ENCODE measurements around the gene SLC25A38. TPM values are rescaled to one million over a fixed set of nuclear protein-coding genes. Genes with fewer than 3 reads are reported as not detected.
"Not testable (repeated sequence)": the region's sequence is repeated elsewhere in the genome, so short reads cannot be mapped to it uniquely, and the experiment has no call there.

The SLC25A38 gene
- total RNA-seq, 1 experiment from 2014 or later, result 54.6 TPM

GRCh38 chr3:39414421-39414907 lies 31.3 kb downstream of the SLC25A38 start:
- Histone ChIP-seq H3K36me3 (ENCODE audit: insufficient read depth, low read length) (peaks cover 40% of the 10 kb centered on the region; the same call in 1 of the 2 replicates), H2AFZ (ENCODE audit: low read length) (no peak overlapping the region), H3K9ac (ENCODE audit: low read length) (no peak overlapping the region), H3K9me2 (replicated peaks; ENCODE audit: insufficient read depth, low read length) (no peaks in the 10 kb centered on the region), H3K4me2 (ENCODE audit: low read depth, low read length, poor library complexity, severe bottlenecking) (no peak overlapping the region), H3K4me1 (ENCODE audit: low read length) (peaks cover 20% of the 10 kb centered on the region), H4K20me1 (ENCODE audit: insufficient read depth, low read depth, low read length) (peaks cover 11% of the 10 kb centered on the region; the same call in 1 of the 2 replicates), H3K9me3 (ENCODE audit: low read length) (no peaks in the 10 kb centered on the region), H3K79me2 (ENCODE audit: low read length) (no peaks in the 10 kb centered on the region), H3K27ac (ENCODE audit: low read length) (no peak overlapping the region), H3K27me3 (ENCODE audit: low read length) (no peaks in the 10 kb centered on the region), H3K4me3 (ENCODE audit: low read length) (no peak overlapping the region)
- DNase-seq, result peak; percentile 67

GRCh38 chr3:39415302-39415701 lies 32.1 kb downstream of the SLC25A38 start:
- peaks cover 20% of the 10 kb centered on the region for H3K4me1 ChIP-seq (ENCODE audit: low read length)
- not testable (repeated sequence) for H3K9me2 ChIP-seq (replicated peaks; ENCODE audit: insufficient read depth, low read length); H3K4me2 ChIP-seq (ENCODE audit: low read depth, low read length, poor library complexity, severe bottlenecking); H3K9ac ChIP-seq (ENCODE audit: low read length); H3K9me3 ChIP-seq (ENCODE audit: low read length); H3K4me3 ChIP-seq (ENCODE audit: low read length); H3K27me3 ChIP-seq (ENCODE audit: low read length); H3K79me2 ChIP-seq (ENCODE audit: low read length); H3K27ac ChIP-seq (ENCODE audit: low read length); H4K20me1 ChIP-seq (ENCODE audit: insufficient read depth, low read depth, low read length); H2AFZ ChIP-seq (ENCODE audit: low read length); DNase-seq
- peaks cover 32% of the 10 kb centered on the region; the same call in 1 of the 2 replicates for H3K36me3 ChIP-seq (ENCODE audit: insufficient read depth, low read length)

DNA sequence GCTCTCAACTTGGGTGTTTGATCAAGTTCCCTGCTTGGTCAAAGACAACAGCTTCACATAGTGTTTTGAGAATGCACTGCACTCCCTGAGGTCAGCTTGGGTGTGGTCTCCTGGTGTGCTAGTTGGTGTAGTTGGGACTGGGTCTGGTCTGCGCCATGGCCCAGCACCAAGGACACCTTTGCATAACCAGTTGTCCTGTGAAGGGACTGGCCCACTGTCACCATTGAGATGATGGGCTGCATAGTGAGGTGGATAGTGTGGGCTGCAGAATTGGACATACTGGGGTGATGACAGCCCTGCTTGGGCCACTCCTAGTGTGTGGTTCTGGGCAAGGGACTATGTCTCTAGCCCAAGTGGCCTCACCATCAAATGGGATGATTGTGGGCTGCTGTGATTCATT lies 32.8 kb downstream of the SLC25A38 start:
- no peak overlapping the region for H3K4me3 ChIP-seq (ENCODE audit: low read length)
- H4K20me1 ChIP-seq (ENCODE audit: insufficient read depth, low read depth, low read length), result peaks cover 6% of the 10 kb centered on the region; the same call in 1 of the 2 replicates
- H3K9me2 ChIP-seq (replicated peaks; ENCODE audit: insufficient read depth, low read length), result no peaks in the 10 kb centered on the region
- peaks cover 20% of the 10 kb centered on the region for H3K4me1 ChIP-seq (ENCODE audit: low read length)
- no peaks in the 10 kb centered on the region for H3K79me2 ChIP-seq (ENCODE audit: low read length)
- peaks cover 28% of the 10 kb centered on the region; the same call in 1 of the 2 replicates for H3K36me3 ChIP-seq (ENCODE audit: insufficient read depth, low read length)
- H3K9ac ChIP-seq (ENCODE audit: low read length), result no peak overlapping the region
- no peaks in the 10 kb centered on the region for H3K9me3 ChIP-seq (ENCODE audit: low read length)
- no peak for DNase-seq
- no peak overlapping the region for H3K4me2 ChIP-seq (ENCODE audit: low read depth, low read length, poor library complexity, severe bottlenecking)
- H3K27ac ChIP-seq (ENCODE audit: low read length), result no peak overlapping the region
- H3K27me3 ChIP-seq (ENCODE audit: low read length), result no peaks in the 10 kb centered on the region
- no peak overlapping the region for H2AFZ ChIP-seq (ENCODE audit: low read length)

DNA sequence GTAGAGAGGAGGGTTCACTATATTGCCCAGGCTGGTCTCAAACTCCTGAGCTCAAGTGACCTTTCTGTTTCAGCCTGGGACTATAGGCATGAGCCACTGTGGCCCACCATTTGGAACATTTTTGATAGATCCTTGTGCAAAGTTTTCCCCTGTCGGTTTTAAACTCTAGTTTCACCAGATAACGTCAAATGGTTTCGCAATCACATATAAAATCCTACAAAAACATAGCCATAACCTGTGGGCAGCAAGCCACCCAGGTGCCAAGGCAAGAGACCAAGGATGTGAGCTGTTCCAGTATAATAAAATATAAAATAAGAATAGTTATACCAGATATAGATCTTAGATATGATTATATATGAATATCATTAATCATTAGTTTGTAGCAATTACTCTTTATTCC lies 33.8 kb downstream of the SLC25A38 start:
- H3K79me2 ChIP-seq (ENCODE audit: low read length); H2AFZ ChIP-seq (ENCODE audit: low read length); H3K4me2 ChIP-seq (ENCODE audit: low read depth, low read length, poor library complexity, severe bottlenecking); H3K9me3 ChIP-seq (ENCODE audit: low read length); H3K4me3 ChIP-seq (ENCODE audit: low read length); H3K9me2 ChIP-seq (replicated peaks; ENCODE audit: insufficient read depth, low read length); DNase-seq; H3K27me3 ChIP-seq (ENCODE audit: low read length); H3K9ac ChIP-seq (ENCODE audit: low read length); H4K20me1 ChIP-seq (ENCODE audit: insufficient read depth, low read depth, low read length): not testable (repeated sequence)
- peaks cover 20% of the 10 kb centered on the region for H3K4me1 ChIP-seq (ENCODE audit: low read length)
- H3K36me3 ChIP-seq (ENCODE audit: insufficient read depth, low read length), result peaks cover 19% of the 10 kb centered on the region; the same call in 1 of the 2 replicates
- 0 out of 2 replicates have a peak overlapping the region, but pooled peaks have one; percentile 6 for H3K27ac ChIP-seq (ENCODE audit: low read length)

DNA sequence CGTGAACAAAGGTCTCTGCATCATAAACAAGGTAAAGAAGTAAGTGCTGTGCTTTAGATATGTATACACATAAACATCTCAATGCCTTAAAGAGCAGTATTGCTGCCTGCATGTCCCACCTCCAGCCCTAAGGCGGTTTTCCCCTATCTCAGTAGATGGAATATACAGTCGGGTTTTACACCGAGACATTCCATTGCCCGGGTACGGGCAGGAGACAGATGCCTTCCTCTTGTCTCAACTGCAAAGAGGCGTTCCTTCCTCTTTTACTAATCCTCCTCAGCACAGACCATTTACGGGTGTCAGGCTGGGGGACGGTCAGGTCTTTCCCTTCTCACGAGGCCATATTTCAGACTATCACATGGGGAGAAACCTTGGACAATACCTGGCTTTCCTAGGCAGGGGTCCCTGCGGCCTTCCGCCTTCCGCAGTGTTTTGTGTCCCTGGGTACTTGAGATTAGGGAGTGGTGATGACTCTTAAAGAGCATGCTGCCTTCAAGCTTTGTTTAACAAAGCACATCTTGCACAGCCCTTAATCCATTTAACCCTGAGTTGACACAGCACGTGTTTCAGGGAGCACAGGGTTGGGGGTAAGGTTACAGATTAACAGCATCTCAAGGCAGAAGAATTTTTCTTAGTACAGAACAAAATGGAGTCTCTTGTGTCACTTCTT lies 35.5 kb downstream of the SLC25A38 start:
- H2AFZ ChIP-seq (ENCODE audit: low read length), result 0 out of 2 replicates have a peak overlapping the region, but pooled peaks have one; percentile 2
- H3K9me3 ChIP-seq (ENCODE audit: low read length); H3K27me3 ChIP-seq (ENCODE audit: low read length); H4K20me1 ChIP-seq (ENCODE audit: insufficient read depth, low read depth, low read length); DNase-seq; H3K27ac ChIP-seq (ENCODE audit: low read length); H3K36me3 ChIP-seq (ENCODE audit: insufficient read depth, low read length); H3K9me2 ChIP-seq (replicated peaks; ENCODE audit: insufficient read depth, low read length); H3K79me2 ChIP-seq (ENCODE audit: low read length): not testable (repeated sequence)
- H3K4me3 ChIP-seq (ENCODE audit: low read length), result peak overlapping the region; percentile 29; the same call in 1 of the 2 replicates
- H3K4me2 ChIP-seq (ENCODE audit: low read depth, low read length, poor library complexity, severe bottlenecking), result peak overlapping the region; percentile 63
- H3K9ac ChIP-seq (ENCODE audit: low read length), result peak overlapping the region; percentile 16; the same call in 1 of the 2 replicates
- H3K4me1 ChIP-seq (ENCODE audit: low read length), result peaks cover 20% of the 10 kb centered on the region

- H2AFZ ChIP-seq (ENCODE audit: low read length), result no peak overlapping the region
- no peak for DNase-seq
- H3K27ac ChIP-seq (ENCODE audit: low read length), result no peak overlapping the region
- H3K36me3 ChIP-seq (ENCODE audit: insufficient read depth, low read length), result no peaks in the 10 kb centered on the region
- H3K4me2 ChIP-seq (ENCODE audit: low read depth, low read length, poor library complexity, severe bottlenecking), result no peak overlapping the region
- H3K9me2 ChIP-seq (replicated peaks; ENCODE audit: insufficient read depth, low read length), result no peaks in the 10 kb centered on the region
- no peak overlapping the region for H3K9ac ChIP-seq (ENCODE audit: low read length)
- peaks cover 20% of the 10 kb centered on the region for H3K4me1 ChIP-seq (ENCODE audit: low read length)
- H4K20me1 ChIP-seq (ENCODE audit: insufficient read depth, low read depth, low read length), result no peaks in the 10 kb centered on the region
- no peaks in the 10 kb centered on the region for H3K9me3 ChIP-seq (ENCODE audit: low read length)
- H3K27me3 ChIP-seq (ENCODE audit: low read length), result no peaks in the 10 kb centered on the region
- no peaks in the 10 kb centered on the region for H3K79me2 ChIP-seq (ENCODE audit: low read length)
- H3K4me3 ChIP-seq (ENCODE audit: low read length), result no peak overlapping the region
Measured at GRCh38 chr3:39419742-39420315, 36.7 kb downstream of the SLC25A38 start.

DNA sequence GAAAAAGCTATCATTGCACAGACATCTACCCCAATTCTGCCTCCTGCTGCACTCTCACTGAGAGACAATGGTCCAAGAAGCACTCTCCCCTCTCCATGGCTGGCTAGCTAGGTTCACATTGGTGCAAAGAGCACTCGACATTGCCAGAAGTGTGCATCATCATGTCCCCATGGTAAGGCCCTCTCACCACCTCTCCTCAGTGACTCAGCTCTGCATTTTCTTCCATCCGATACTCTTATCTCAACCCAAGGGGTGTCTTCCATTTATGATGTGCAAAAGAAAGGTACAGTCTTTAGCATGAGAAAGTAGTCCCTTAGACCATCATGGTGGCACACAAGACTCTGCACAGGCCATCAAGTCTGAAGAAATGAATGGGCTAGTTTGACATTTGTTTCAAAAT lies 37.4 kb downstream of the SLC25A38 start:
- Histone ChIP-seq H3K9me3 (ENCODE audit: low read length) (no peaks in the 10 kb centered on the region), H3K27me3 (ENCODE audit: low read length) (no peaks in the 10 kb centered on the region), H2AFZ (ENCODE audit: low read length) (no peak overlapping the region), H3K79me2 (ENCODE audit: low read length) (no peaks in the 10 kb centered on the region), H4K20me1 (ENCODE audit: insufficient read depth, low read depth, low read length) (no peaks in the 10 kb centered on the region), H3K9ac (ENCODE audit: low read length) (no peak overlapping the region), H3K4me3 (ENCODE audit: low read length) (no peak overlapping the region), H3K27ac (ENCODE audit: low read length) (no peak overlapping the region), H3K36me3 (ENCODE audit: insufficient read depth, low read length) (no peaks in the 10 kb centered on the region), H3K9me2 (replicated peaks; ENCODE audit: insufficient read depth, low read length) (no peaks in the 10 kb centered on the region), H3K4me1 (ENCODE audit: low read length) (peaks cover 20% of the 10 kb centered on the region), H3K4me2 (ENCODE audit: low read depth, low read length, poor library complexity, severe bottlenecking) (no peak overlapping the region)
- no peak for DNase-seq

DNA sequence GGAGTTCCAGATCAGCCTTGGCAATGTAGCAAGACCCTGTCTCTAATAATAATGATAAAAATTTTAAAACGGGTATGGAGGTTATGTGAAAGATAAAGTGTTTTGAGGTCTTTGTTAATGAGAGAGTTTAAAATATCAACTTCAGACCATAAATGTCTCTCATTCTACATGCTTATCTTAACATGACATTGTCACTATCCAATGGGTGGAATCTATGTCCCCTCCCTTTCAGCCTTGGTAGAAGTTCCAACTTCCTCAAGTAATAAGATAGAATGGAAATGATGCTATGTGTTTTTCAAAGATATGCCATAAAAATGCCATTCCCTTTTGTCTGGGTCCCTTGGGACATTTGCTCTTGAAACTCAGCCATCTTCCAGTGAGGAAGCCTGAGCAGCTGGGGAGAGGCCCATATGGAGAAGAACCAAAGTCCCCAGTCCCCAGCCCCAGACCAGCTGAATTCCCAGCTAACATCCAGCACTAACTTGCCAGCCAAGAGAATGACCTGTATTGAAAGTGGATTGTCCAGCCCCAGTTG lies 40.3 kb downstream of the SLC25A38 start:
- DNase-seq, result no peak
- H3K4me1 ChIP-seq (ENCODE audit: low read length), result peaks cover 9% of the 10 kb centered on the region
- no peaks in the 10 kb centered on the region for H3K9me3 ChIP-seq (ENCODE audit: low read length)

More for the DNA sequence above, 40.3 kb downstream of the SLC25A38 start:
- H3K4me2 ChIP-seq (ENCODE audit: low read depth, low read length, poor library complexity, severe bottlenecking), result no peak overlapping the region
- H3K27me3 ChIP-seq (ENCODE audit: low read length), result no peaks in the 10 kb centered on the region
- H4K20me1 ChIP-seq (ENCODE audit: insufficient read depth, low read depth, low read length), result no peaks in the 10 kb centered on the region
- no peaks in the 10 kb centered on the region for H3K36me3 ChIP-seq (ENCODE audit: insufficient read depth, low read length)
- no peak overlapping the region for H3K4me3 ChIP-seq (ENCODE audit: low read length)
- H3K9me2 ChIP-seq (replicated peaks; ENCODE audit: insufficient read depth, low read length), result no peaks in the 10 kb centered on the region
- H2AFZ ChIP-seq (ENCODE audit: low read length), result no peak overlapping the region
- H3K27ac ChIP-seq (ENCODE audit: low read length), result no peak overlapping the region
- no peak overlapping the region for H3K9ac ChIP-seq (ENCODE audit: low read length)
- H3K79me2 ChIP-seq (ENCODE audit: low read length), result no peaks in the 10 kb centered on the region

Data from Karpas-422 (cell line).